Stimulated activated CD8-positive, alpha-beta memory T cell treated with anti-CD3 and anti-CD28 coated beads, Interleukin-15, amount 100 ng/mL, for 48 hours (primary cell): ENCODE measurements around the gene CDKN2C.

Source experiments
- DNase-seq, 2 donors: peaks; one replicate each; pipeline ENCODE4 v3.0.0-alpha.2; 2020; ENCODE audit warnings: low read depth in 2 of 2

Gene CDKN2C

GRCh38 chr1:50964863-50965262 lies 5.2 kb upstream of the CDKN2C start:
- no peak for DNase-seq

DNA sequence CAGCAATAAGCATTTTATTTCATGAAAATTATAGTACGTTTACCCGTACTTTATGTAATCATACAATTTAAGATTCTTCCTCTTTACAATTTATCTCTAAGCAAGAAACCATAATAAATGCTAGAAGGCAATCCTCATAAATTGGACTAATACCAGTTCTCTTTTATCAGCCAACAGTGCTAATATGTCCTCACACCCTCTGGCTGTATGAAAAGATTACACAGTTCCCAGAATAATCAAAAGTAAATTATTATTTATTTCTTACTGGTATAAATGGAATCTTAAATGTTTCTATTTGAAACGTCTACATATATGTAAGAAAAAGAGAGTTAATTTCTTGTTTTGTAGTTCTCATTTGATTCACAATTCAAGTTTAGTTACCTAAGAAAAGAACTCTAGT lies 3.1 kb upstream of the CDKN2C start:
- no peak for DNase-seq

GRCh38 chr1:50967416-50968157 lies 2.5 kb upstream of the CDKN2C start:
- no peak for DNase-seq

DNA sequence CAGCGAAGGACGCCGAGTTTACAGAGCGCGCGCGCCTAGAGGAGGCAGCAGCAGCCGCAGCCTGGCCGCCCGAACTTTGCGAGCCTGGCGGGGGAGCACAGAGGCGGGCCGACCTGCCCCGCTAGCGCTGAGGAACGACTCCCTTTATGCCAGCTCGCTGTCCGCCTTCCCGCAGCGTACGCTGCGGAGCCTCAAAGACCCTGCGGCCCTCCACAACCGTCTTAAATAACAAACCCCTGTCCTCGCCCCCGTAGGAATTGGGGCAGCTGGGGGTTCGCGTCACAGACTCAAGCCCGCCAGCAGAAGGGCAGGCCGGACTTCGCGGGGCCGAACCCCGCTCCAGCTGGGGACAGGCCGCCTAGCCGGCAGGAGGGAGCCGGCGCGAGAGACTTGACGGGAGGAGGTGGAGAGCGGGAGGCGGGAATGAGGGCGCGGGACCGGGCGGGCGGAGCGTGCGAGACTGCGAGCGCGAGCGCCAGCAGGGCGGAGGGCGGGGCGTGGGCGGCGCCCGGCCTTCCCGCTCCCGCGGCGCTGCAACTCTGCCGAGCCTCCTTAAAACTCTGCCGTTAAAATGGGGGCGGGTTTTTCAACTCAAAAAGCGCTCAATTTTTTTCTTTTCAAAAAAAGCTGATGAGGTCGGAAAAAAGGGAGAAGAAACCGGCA lies 1.8 kb upstream of the CDKN2C start:
- DNase-seq: peak; percentile 72 to 80

DNA sequence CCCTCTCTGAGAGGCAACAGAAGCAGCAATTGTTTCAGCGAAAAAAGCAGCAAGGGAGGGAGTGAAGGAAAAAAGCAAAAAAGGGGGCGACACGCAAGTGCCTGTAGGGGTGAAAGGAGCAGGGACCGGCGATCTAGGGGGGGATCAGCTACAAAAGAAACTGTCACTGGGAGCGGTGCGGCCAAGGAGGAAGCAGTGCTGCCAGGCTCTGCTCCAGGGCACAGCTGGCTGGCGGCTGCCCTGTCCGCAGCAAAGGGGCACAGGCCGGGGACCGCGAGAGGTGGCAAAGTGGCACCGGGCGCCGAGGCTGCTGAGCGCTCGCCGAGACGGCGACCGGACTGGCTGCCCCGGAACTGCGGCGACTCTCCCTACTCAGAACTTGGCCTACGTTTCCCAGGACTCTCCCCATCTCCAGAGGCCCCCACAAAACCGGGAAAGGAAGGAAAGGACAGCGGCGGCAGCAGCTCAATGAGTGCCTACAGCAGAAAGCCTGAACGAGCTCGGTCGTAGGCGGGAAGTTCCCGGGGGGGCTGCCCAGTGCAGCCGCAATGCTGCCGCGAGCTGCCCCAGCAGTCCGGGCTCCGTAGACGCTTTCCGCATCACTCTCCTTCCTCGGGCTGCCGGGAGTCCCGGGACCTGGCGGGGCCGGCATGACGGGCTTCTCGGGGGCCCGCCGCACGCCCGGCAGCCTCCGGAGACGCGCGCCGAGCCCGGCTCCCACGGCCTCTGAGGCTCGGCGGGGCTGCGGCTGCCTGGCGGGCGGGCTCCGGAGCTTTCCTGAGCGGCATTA lies 1.0 kb upstream of the CDKN2C start:
- DNase-seq: peak in 1 of 2 donors; percentile 11

- no peak for DNase-seq
Measured at GRCh38 chr1:50970509-50970887, 453 bp downstream of the CDKN2C start.

DNA sequence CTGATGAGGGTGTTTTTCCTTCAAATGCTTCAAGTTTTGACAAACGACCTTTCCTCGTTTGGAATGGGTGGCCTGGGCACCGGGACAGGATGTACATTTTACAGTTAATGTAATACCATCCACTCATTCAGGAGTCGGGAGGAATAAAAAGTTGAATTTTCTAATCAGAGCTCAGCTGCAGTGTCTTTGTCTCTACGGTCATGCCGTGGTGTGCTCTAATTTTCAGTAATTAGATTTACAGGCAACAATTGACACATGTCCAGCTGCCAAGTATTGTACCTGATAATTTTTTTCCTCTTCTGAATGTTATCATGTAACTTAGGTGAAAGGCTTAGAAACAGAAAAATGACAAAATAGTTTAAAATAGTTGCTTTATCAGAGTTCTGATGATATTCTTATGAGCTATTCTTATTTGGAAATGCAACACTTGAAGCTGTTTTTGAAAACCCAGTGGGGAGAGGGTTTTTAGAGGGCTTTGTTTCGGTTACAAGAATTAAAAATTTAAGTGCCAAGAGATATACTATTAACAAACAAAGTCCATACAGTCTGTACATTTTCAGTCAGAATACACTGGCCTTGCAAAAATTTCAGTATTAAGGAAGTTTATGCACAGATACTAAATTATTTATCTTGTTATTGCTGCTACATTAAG lies 1.0 kb downstream of the CDKN2C start:
- DNase-seq: no peak

- DNase-seq: no peak
Measured at GRCh38 chr1:50971748-50972305, 1.8 kb downstream of the CDKN2C start.

GRCh38 chr1:50972766-50973165 lies 2.7 kb downstream of the CDKN2C start:
- DNase-seq: no peak

GRCh38 chr1:50973255-50973654 lies 3.2 kb downstream of the CDKN2C start:
- DNase-seq: no peak

DNA sequence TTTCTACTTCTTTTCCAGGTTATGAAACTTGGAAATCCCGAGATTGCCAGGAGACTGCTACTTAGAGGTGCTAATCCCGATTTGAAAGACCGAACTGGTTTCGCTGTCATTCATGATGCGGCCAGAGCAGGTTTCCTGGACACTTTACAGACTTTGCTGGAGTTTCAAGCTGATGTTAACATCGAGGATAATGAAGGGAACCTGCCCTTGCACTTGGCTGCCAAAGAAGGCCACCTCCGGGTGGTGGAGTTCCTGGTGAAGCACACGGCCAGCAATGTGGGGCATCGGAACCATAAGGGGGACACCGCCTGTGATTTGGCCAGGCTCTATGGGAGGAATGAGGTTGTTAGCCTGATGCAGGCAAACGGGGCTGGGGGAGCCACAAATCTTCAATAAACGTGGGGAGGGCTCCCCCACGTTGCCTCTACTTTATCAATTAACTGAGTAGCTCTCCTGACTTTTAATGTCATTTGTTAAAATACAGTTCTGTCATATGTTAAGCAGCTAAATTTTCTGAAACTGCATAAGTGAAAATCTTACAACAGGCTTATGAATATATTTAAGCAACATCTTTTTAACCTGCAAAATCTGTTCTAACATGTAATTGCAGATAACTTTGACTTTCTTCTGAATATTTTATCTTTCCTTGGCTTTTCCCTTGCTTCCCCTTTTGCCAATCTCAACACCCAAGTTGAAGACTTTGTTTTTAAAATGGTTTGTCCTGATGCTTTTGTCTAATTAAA lies 4.0 kb downstream of the CDKN2C start:
- DNase-seq: no peak

GRCh38 chr1:50974618-50974935 lies 4.5 kb downstream of the CDKN2C start:
- DNase-seq: no peak

- DNase-seq: no peak
Measured at GRCh38 chr1:50975436-50975835, 5.4 kb downstream of the CDKN2C start.

GRCh38 chr1:50976111-50976889 lies 6.3 kb downstream of the CDKN2C start:
- DNase-seq: no peak

DNA sequence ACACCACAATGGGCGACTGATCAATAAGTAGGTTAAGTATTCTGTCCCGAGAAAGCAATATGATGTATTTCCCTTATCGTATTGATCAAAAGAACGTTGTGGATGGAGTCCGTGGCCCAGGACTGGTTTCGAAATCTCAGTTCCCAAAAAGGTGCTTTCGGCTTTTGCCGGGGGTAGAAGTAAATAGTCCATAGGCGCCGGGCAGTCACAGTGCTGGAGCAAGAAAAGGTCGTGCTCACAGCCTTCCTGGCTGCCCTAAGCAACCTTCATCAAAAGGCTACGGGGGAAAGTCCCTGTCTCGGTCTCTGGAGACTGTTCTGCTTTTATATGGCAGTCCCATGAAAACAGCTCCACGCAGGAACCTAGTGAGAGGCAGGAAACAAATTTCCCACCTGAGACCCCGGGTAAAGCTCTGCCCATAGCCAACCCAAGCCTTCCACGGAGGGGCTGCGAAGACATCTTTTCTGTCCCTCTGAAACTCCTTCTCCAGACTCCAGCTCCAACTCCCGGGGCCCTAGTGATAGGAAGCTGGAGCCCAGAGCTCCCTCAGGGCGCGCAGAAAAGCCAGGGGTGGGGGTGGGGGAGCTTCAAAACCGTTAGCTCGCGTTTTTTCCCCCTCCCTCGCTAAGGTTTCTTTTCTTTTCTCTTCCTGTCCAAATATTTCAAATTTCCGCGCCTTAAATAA lies 7.0 kb downstream of the CDKN2C start:
- DNase-seq: no peak

- DNase-seq: no peak
Measured at GRCh38 chr1:50977575-50978143, 7.6 kb downstream of the CDKN2C start.

DNA sequence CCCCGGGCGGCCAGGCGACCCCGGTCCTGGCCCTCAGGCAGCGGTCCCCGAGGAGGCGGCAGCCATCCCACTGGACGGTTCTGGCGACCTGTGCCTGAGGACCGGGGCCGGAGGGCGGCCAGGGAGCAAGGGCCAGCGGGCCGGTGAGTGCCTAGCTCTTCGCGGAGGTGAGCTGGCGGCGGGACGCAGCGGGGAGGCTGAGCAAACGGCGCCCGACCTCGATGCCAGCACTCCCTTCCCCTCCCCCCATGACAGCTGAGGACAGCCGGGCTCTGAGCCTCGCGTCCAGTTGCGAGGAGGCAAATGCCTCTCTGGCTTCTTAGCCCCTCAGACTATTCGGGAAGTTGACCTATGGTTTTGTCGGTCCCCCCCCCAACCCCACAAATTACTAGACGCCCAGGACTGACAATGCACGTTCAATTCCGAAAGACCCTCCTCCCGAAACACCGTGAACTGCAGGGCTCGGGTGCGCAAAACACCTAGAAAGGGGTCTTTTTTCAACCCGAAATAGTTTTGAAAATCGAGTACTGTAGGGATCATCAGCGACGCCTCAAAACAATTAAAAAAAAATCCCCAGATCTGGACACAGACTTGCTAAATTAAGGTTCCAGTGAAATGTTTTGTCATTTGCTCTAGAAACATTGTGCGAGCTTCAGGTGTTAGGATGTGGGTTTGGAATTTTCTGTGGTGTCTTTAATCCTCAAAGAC lies 8.3 kb downstream of the CDKN2C start:
- DNase-seq: no peak

- DNase-seq: no peak
Measured at GRCh38 chr1:50978852-50979781, 9.1 kb downstream of the CDKN2C start.
